H1 (cell line): ENCODE measurements around the gene TRIM38. TPM values are rescaled to one million over a fixed set of nuclear protein-coding genes. Genes with fewer than 3 reads are reported as not detected.

Experiments
- ATF3 ChIP-seq: IDR thresholded peaks from 2 replicates; pipeline ENCODE4 v1.6.1; 2011; ENCODE audit warnings: low read depth, mild to moderate bottlenecking, low read length; ENCODE audit not compliant: insufficient read depth
- CEBPB ChIP-seq: IDR thresholded peaks from 2 replicates; pipeline ENCODE4 v1.6.1; 2012; ENCODE audit warnings: low read depth, low read length
- E2F6 ChIP-seq: IDR thresholded peaks from 2 replicates; pipeline ENCODE4 v1.6.1; 2012; ENCODE audit warnings: inconsistent platforms
- JUN ChIP-seq: IDR thresholded peaks from 2 replicates; pipeline ENCODE4 v1.6.1; 2011; ENCODE audit warnings: low read depth, mild to moderate bottlenecking, improper control_type of control experiment, low read length
- KDM1A ChIP-seq: fragments of 200-600, 300-600 bp; sonication (generic); IDR thresholded peaks from 2 replicates; pipeline ENCODE4 v1.7.1; 2016; ENCODE audit warnings: mild to moderate bottlenecking, low read length, borderline replicate concordance
- KDM4A ChIP-seq: IDR thresholded peaks from one replicate; pipeline ENCODE4 v1.7.1; 2012; ENCODE audit warnings: low read depth, mild to moderate bottlenecking, moderate library complexity, low read length, inconsistent platforms; ENCODE audit not compliant: severe bottlenecking
- RBBP5 ChIP-seq: IDR thresholded peaks from 2 replicates; pipeline ENCODE4 v1.7.1; 2012; ENCODE audit warnings: low read depth, mild to moderate bottlenecking, inconsistent platforms, low read length, moderate library complexity, borderline replicate concordance
- RNF2 ChIP-seq: fragments of 200-900, 300-1000 bp; sonication (generic); IDR thresholded peaks from 2 replicates; pipeline ENCODE4 v1.7.1; 2016; ENCODE audit warnings: borderline replicate concordance, low read depth, mild to moderate bottlenecking, antibody characterized with exemption, low read length; ENCODE audit not compliant: poor library complexity, severe bottlenecking; ENCODE audit errors: missing control alignments
- SIN3A ChIP-seq, 2 experiments: IDR thresholded peaks in 1 of 2; conservative IDR thresholded peaks in 1 of 2; 2 replicates each; pipeline ENCODE4 v1.6.1; 2011 to 2012; ENCODE audit warnings: low read length in 2 of 2, improper control_type of control experiment in 1 of 2, low read depth in 1 of 2, mild to moderate bottlenecking in 1 of 2
- SIX5 ChIP-seq: IDR thresholded peaks from 2 replicates; pipeline ENCODE4 v1.6.1; 2011; ENCODE audit warnings: mild to moderate bottlenecking, low read depth, low read length
- TAF1 ChIP-seq: IDR thresholded peaks from 2 replicates; pipeline ENCODE4 v1.6.1; 2011; ENCODE audit warnings: mild to moderate bottlenecking, low read depth, low read length
- USF2 ChIP-seq: IDR thresholded peaks from 2 replicates; pipeline ENCODE4 v1.6.1; 2011; ENCODE audit warnings: low read length, improper control_type of control experiment
- polyA plus RNA-seq, 7 experiments: library from polyadenylated mRNA; depleted of rRNA in 3 of 7; stranded (reverse) in 5 of 7; unstranded in 2 of 7; fragments of >200 nt in 5 of 7; fragments of 200-250 nt in 2 of 7; gene quantifications; 1 replicate in 5 of 7; 2 replicates in 1 of 7; 4 replicates in 1 of 7; pipeline versions ENCODE4 v1.2.1 to v1.2.3, GENCODE V29; 2011 to 2013; ENCODE audit warnings: missing spikeins in 2 of 7, mixed read lengths in 2 of 7
- total RNA-seq: library from RNA; stranded (reverse); fragmentation: NEBNext Ultra II Directional; extraction: Animal tissue kit (Norgen Biotek cat#: 25700); gene quantifications from 2 replicates; pipeline ENCODE4 v1.2.1, GENCODE V29; 2021

TRIM38 gene
- total and polyA plus RNA-seq, 2 of the 8 experiments (the other 6 are each of a cell fraction or from before 2014, with no cell fraction given) = 0.43 to 0.56 TPM

GRCh38 chr6:26031595-26032339 lies 69.2 kb downstream of the TRIM38 start (continued):
- TF ChIP-seq RBBP5 (peak; percentile 50; the same call in 1 of the 2 replicates), KDM4A (no peak), CEBPB (no peak), USF2 (no peak), SIX5 (no peak), KDM1A (no peak), JUN (peak; percentile 82; the same call in 1 of the 2 replicates), TAF1 (peak; percentile 99), RNF2 (no peak), E2F6 (no peak), ATF3 (no peak), SIN3A (conservative IDR thresholded peaks at IDR 0.05 in 1 of 2, IDR thresholded peaks at IDR 0.05 in 1 of 2; ENCODE audit: low read depth in 1 of 2, low read length in 2 of 2) (peak; percentile 61 to 79; a peak in 3 of 4 replicates)
